Measurements from ENCODE around the gene PTGER3.
"Not testable (repeated sequence)": the region's sequence is repeated elsewhere in the genome, so short reads cannot be mapped to it uniquely, and the experiment has no call there.

Gene PTGER3

DNA sequence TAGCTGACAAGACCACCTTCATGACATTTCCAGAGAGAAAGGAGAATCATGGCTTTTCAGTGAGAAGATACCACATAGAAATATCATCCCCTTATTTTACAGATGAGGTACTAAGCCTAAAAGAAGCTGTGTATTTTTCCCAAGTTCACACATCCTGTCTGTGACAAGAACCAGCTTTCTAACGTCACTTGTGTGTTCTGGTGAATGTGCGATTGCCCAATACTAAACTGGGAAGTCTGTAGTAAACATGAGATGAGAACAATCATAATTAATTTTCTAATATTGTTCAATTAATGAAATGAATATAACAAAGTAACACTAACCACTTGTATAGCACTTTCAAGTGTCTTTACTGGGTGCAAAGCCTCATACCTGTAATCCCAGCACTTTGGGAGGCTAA is 46.0 kb downstream of the PTGER3 start:
- DNase-seq = no peak

DNA sequence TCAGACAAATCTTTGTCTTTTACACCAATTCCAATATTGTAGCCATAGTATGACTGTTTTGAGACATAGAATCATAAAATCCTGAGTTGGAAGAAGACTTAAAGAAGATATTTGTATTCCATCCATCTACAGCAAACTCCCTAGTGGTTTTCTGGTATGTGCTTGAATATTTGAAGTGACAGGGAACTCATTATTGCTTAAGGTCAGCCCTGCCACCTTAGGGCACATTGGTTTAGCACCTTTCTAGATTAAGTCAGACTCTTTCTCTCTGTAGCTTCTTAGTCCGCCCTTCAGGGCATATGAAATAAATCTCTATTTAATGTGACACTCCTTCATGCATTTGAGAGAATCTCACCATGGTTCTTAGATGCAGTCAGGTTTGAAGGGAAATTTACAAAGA is 49.8 kb downstream of the PTGER3 start:
- no peak for DNase-seq

DNA sequence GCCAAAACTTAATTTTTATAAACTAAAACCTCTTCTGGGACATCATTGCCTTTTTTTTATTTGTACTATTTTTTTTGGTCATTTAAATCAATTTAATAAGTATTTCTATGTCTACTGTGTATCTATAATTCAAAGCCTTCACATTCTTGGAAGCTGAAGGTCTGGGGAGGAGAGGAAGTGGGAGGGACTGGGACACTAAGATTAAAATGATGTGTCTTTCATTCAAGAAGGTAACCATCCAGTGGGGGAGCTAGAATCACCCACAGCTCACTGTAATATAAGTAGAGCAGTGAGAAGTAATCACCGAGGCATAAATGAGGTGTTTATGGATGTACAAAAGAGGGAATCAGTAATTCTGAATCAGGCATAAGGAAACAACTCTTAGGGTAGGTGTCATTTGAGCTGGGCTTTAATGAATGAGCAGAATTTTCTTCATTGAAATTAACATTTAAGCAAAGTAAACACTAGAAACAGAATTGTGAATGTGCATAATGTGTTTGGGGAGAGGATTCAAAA is 52.8 kb downstream of the PTGER3 start:
- DNase-seq = no peak

DNA sequence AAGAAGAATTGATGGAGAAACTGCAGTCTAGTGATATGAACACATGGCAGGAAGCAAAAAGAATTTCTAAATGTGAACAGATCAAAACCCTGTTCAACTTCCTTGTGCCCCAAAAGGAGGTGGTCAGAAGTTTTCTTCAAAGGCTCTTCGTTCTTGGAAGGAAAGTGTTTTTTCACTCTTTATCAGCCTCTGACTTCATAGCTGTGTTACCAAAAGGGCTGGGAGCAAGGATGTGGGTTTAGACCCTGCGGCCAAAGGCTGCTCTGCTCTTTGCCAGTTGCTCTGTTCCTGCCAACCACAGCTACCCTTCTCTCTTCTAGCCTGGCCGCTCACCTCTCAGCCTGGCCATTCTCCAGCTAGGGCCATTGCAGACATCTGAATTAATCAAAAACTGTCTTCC is 53.8 kb downstream of the PTGER3 start:
- DNase-seq = no peak

DNA sequence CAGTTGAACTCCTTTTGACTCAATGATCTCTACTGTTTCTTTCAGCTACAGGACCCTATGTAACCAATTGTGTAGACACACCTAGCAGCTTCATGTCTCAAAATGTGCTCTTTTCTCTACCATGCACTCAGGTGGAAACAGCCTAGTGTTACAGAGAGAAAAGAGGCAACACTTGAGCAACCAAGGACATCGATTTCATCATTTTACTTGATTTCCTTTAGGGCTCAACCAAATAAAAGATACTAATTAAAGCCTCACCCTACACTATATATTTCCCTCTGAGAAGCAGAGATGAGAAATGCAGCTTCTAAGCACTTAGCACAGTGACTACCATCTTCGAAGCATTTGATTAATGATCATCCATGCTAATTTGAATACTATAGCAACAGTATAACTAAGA is 55.1 kb downstream of the PTGER3 start:
- no peak for DNase-seq

DNA sequence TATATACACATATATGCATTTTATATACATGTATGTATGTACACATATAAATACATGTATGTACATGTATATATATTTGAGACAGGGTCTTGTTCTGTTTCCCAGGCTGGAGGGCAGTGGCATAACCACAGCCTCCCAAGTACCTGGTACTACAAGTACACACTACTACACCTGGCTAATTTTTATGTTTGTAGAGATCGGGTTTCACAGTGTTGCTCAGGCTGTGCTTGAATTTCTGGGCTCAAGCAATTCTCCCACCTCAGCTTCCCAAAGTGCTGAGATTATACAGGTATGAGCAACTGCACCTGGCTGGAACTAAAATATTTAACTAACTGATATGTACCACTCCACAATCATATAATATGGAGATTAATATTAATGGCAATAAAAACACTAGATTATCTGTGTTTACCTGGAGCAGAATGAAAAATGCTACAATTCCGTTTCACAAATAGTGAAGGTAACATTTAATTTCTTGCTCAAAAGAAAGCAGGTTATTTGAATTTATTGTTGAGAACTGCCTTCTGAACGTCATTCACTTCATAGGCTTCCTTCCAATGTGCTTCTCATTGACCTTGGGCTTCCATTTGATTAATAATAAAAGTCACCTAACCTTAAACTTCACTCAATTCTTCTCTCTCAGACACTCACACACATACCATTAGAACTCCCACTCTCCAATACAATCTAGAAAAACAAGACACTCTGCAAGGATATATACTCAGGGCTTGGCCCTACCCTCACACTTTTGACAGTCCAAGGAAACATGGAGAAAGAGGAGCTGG is 57.0 kb downstream of the PTGER3 start:
- DNase-seq = no peak

DNA sequence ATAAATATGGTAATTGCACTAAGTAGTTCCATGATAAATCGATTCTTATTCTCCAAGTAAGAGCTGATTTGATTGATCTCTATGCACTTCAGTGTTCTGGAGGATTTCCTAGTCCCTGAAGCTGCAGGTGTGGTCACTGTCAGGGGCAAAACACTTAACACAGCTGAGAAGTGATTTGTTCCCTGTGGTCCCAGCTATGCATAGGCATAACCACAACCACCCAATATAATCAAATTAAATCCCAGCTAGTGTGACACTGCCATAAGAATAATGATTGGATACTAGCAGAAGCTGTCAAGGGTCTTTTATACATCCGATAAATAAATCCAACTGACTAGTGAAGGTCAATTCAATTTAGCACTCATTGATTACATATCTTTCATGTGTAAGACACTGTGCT is 60.1 kb downstream of the PTGER3 start:
- DNase-seq = no peak

DNA sequence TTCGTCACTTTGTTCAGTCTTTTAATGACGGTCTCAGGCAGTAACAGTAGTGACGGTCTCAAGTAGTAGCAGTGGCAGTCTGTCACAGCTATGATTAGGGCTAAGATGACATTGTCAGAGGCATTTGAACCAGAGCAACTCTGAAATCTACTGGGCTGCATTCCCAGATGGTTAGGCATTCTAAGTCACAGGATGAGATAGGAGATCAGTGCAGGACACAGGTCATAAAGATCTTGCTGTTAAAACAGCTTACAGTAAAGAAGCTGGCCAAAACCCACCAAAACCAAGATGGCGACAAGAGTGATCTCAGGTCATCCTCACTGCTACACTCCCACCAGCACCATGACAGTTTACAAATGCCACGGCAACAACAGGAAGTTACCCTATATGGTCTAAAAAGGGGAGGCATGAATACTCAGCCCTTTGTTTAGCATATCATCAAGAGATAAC is 61.8 kb downstream of the PTGER3 start:
- DNase-seq = not testable (repeated sequence)

DNA sequence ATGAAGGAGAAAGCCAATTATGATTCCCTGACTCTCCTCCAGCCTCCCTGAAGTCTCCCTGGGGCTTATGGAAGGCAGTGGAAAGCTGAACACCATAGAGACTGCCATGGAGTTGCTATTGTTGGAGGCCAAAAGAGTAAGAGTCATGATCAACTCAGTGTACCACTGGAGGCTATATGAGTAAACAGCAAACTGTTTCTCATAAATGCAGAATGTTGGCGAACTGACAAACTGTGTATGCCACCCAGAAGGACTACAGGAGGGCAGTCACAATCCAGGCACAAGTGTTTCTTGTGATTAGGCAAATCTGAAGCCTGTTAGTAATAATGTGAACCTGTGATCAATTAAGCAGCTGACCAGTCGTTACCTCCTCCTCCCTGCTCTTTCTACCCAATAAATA is 62.3 kb downstream of the PTGER3 start:
- DNase-seq = not testable (repeated sequence)

DNA sequence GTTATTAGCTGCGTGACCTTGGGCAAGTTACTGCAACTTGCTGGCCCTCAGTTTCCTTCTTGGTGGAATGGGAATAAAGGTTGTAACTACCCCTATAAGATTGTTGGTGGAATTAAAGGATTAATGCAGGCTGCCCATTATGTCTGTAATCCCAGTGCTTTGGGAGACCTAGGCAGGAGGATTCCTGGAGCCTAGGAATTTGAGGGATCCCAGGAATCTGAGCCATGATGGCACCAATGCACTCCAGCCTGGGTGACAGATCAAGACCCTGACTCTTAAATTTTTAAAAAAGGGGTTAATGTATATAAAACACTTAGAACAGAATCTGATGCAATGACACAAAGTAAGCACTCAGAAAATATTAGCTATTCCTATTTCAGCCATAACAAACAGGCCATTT is 67.3 kb downstream of the PTGER3 start:
- no peak for DNase-seq

DNA sequence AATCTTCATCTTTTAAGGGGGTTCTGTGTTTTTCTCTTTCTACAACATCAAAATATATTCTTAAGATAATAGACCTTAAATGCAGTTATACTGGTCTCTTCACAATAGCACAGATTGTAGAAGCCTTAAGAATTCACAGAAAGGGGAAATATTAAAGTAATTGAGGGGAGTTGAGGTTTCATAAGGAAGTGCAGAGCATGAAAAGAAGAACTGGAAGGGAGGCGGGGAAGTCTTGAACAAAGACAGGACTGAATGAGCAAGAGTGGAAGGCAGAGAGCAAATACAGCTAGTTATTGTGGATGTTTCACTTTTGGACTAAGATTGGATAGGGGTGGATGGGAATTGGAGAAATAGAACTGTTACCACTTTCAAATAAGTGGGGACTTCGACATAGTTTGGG is 67.7 kb downstream of the PTGER3 start:
- DNase-seq = no peak

DNA sequence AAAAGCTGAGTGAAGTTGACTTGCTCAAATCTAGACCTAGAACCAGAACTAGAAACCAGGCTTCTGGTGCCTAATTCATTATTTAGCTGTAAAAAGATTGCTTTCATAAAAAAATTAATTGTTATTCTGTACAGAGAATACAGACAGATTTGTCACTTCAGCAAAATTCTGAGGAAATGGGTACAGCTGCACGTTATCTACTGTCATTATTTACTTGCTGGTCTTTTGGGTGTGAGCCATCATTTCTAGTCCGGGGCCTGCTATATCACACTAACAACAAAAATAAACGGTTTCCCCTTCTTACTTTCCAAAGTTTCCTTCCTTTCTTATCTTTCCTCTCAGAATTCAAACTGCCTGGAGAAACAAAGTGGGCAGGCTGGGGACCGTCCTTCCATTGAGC is 68.3 kb downstream of the PTGER3 start:
- no peak for DNase-seq

DNA sequence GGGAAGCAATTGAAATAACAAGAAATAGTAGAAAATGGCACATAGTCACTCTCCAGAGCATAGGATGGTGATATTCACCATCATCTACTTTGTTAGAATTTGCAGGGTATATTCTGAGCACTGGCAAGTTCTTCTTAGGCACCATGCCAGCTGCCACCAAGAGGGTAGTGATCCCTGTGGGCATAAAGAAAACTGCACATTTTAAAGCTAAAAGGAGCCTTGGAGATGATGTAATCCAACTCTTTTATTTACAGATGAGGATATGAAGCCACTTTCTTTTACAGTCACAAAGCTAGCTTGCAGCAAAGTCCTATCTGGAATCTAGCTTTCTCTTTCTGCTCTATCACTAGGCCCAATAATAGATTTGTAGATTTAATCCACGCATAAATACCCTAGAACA is 69.0 kb downstream of the PTGER3 start:
- no peak for DNase-seq

DNA sequence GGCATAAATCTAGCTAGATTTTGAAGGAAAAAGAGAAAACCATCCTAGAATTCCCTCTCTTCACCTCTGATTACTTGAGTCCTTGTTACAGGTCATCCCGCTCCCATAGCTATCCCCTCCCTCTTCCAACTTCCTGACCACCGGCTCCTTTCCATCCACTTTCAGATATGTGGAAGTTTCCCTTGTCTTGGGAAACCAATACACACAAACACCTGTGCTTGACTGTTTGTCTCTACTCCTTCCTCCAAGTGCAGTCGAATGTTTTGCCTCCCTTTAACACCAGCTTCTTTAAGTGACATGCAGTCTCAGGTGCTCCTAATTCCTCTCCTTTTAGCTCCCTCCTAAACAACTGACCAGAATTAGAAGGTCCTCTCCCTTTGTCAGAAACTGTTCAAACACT is 70.0 kb downstream of the PTGER3 start:
- no peak for DNase-seq

DNA sequence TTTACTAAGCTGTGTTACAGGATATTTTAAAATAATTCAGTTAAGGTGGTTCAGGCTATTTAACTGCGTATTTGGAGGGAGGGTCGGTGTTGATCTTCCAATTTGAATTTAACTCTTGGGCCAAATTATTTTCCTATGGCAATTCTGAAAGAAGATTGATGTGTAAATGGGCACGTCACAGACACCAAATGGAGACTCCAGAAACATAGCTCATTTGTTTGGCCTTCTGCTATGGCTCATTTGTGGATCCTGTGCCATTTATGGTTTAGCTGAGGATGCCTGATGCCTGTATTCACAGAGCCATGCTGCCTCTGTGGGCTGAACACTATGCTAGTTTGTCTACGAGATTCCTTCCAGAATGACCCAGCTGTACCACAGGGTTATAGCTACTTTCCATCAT is 70.6 kb downstream of the PTGER3 start:
- no peak for DNase-seq

DNA sequence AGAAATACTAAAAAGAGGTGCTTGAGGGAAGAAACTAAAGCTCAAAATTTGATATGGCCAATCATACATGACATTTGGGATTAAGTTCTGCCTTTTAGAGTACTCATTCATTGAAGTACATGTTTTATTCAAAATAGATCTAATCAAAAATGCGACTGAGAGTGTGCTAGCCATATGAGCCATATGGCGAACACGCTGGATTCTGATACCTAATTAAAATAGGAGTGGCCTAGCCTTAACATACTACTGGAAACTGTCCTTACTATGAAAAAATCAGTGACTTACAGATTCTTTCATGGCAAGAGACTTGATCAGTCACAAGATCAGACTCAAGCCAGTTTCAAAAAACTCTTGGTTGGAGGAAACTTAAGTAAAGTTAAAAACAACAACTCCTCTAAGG is 73.9 kb downstream of the PTGER3 start:
- DNase-seq = no peak

DNA sequence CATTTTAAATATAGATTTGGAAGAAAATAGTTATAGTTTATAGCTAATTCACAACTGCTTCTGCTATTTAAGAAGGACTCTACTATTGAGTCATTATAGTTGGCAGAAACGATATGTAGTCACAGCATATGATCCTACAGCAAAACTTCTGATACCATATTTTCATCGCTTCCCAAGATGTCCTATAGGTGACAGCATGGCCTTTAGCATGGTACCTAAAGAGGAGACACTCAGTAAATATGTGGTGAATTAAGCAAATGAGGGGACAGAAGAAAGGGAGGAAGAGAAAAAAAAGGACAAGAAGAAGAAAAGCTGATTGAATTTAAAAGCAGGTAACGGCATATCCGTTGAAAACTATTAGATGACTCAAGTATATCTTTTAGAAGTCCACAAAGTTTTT is 77.2 kb downstream of the PTGER3 start:
- no peak for DNase-seq

DNA sequence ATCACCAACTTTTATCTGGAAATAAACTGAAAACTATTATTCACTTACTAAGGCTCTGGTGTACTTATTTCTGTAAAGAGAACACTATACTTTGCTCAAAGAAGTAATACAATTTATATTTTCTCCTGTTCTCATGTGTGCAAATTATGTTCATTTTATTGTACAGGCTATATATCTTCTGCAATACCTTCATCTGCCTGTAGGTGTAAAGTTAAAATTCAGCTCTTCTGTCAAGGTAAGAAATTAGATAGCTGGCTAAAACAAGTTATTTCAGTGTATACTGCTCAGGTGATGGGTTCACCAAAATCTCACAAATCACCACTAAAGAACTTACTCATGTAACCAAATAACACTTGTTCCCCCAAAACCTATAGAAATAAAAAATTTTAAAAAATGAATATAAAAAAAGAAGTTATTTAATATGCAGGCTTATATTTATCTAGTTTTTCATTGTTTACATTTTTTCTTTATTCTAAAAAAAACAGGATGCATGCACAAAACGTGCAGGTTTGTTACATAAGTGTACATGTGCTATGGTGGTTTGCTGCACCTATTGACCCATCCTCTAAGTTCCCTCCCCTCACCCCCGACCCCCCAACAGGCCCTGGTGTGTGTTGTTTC is 81.5 kb downstream of the PTGER3 start:
- no peak for DNase-seq

DNA sequence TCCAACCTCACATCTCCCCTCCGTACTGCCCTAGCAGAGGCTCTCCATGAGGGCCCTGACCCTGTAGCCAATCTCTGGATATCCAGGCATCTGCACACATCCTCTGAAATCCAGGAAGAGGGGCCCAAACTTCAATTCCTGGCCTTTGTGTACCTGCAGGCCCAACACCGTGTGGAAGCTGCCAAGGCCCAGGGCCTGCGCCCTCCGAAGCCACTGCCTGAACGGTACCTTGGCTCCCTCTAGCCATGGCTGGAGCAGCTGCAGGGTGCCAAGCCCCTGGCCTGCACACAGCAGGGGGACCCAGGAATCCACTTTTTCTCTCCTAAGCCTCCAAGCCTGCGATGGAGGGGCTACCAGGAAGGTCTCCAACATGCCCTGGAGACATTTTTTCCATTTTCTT is 84.2 kb downstream of the PTGER3 start:
- no peak for DNase-seq

DNA sequence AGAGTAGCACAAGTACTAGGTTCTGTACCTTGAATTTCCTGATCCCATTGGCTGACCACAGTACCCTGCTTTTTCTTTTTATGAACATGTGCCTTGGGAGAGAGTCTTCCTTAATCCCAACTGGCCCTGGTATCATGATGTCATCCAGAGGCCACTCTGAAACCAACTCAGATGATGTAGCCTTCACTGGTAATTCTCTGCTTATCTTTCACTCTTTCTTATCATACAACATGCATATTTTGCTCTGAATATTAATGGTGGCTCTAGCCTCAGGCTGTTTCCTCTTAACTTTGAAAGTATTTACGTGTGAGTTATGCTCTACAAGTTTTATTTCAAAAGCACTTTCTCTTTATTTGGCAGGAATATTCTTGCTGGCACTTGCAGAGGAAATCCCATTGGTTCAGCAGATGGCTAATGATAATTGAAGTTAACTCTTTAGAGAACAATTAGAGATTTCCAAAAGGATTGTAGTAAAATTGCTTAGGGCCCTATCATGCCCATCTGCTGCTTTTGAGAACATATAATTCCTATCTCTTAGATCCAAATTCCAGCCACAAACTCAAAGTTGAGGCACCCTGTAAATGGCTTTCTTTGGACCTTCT is 86.1 kb downstream of the PTGER3 start:
- no peak for DNase-seq

DNA sequence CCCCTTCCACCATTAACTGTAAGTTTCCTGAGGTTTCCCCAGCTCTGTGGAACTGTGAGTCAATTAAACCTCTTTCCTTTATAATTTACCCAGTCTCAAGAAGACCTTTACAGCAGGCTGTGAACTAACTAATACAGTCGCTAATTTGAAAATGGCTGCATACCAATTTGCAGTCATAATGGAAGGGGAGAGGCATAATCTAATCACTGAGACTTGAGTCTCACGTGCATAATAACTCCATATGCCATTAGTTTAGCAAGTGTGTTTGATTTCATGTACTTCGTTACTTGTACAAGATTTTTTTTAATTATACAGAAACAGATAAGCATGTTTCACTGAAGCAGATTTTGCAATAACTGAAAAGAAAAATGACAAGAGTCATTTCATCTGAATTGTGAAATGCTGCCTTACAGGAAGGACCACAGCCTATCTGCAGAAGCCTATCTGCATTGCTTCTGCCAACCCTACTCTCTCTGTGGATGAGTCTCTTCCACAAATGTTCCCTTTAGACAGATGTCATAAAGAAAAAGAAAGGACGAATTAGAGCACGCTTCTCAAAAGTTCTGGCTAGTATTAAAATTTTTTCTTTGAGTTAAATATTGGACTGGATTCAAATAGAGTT is 99.1 kb downstream of the PTGER3 start:
- no peak for DNase-seq

DNA sequence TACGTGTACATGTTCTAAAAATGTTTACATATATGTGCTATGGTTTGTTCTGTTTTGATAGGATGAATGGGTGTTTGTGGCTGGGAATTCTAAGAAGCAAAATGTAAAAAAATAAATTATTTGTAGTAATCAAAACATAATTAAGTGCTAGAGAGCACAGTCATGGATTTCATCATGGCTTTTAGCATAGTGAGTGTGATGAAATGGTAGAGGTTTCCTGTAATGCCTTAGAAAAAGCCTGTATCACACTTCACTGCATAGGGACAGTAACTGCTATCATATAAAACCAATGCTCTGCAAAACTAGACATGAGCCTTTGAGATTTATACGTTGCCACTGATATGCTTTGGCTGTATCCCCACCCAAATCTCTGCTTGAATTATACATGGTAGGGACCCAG is 99.8 kb downstream of the PTGER3 start:
- DNase-seq = no peak

DNA sequence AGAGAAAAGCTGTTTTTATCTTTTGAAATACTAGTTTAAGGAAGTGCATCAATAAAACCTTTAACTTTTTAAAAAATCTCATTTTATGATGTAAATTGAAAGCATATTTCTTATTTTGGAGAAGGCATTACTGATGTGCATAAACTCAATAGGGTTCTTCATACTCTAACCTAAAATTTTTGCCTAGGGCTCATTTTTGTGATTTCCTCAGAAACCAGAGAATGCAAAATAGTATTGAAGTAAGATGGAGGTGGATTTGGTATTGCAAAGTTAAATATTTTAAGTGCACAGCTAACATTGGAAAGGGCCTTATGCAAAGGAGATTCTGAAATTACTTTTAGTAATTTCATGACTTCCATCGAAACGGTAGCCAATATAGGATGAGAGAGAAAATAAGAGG is 101.9 kb downstream of the PTGER3 start:
- DNase-seq = no peak

DNA sequence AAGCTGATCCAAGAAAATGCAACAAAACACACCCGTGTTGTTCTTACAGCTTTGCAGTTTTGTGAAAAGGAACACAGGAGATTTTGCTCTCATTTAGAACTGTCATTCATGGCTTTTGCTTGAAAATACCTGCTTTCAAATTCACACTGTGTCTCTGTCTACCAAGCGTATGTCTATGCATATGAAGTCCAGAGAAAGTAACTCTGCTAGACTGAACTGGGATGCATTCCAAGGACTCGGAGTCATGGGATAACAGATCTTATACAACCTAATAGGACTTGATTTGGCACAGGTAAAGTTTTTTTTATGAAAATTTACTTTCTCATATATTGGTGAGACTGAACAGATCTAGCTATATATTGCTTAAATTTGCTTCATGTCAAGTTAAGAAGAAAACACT is 102.4 kb downstream of the PTGER3 start:
- DNase-seq = no peak

All from femur (tissue), 1 donor.